ENCODE measurements around the gene C7orf57. TPM values are rescaled to one million over a fixed set of nuclear protein-coding genes. Genes with fewer than 3 reads are reported as not detected.

C7orf57 gene
- polyA plus RNA-seq, 1 of the 3 experiments (the other 2 are of a cell fraction) = 0.41 TPM

GRCh38 chr7:48058990-48059389 lies 23.6 kb downstream of the C7orf57 start:
- TF ChIP-seq TCF12 (IDR thresholded peaks at IDR 0.05) (no peak), MXI1 (IDR thresholded peaks at IDR 0.05; ENCODE audit: low read depth, low read length) (no peak), NFIC (IDR thresholded peaks at IDR 0.05; ENCODE audit: borderline replicate concordance) (no peak), EZH2phosphoT487 (IDR thresholded peaks at IDR 0.05; ENCODE audit: borderline replicate concordance, low read depth) (no peak), USF2 (IDR thresholded peaks at IDR 0.05; ENCODE audit: borderline replicate concordance, low read depth, low read length) (no peak), GABPA (IDR thresholded peaks at IDR 0.05; ENCODE audit: low read depth) (no peak), RAD21 (IDR thresholded peaks at IDR 0.05; ENCODE audit: low read length) (no peak), NRF1 (IDR thresholded peaks at IDR 0.05; ENCODE audit: low read depth, low read length) (no peak), ELF1 (IDR thresholded peaks at IDR 0.05) (no peak), MEF2A (IDR thresholded peaks at IDR 0.05; ENCODE audit: borderline replicate concordance, low read depth) (no peak), SMC3 (IDR thresholded peaks at IDR 0.05; ENCODE audit: low read depth, low read length) (no peak), TAF1 (IDR thresholded peaks at IDR 0.05; ENCODE audit: borderline replicate concordance, low read depth, low read length) (no peak), IRF3 (IDR thresholded peaks at IDR 0.05; ENCODE audit: low read depth, low read length) (no peak), FOSL2 (IDR thresholded peaks at IDR 0.05; ENCODE audit: borderline replicate concordance, low read depth) (no peak), YY1 (IDR thresholded peaks at IDR 0.05; ENCODE audit: low read depth) (no peak), GATA2 (CRISPR knock-in tag; IDR thresholded peaks at IDR 0.05) (no peak)
- TF ChIP-seq, protein P1, sequence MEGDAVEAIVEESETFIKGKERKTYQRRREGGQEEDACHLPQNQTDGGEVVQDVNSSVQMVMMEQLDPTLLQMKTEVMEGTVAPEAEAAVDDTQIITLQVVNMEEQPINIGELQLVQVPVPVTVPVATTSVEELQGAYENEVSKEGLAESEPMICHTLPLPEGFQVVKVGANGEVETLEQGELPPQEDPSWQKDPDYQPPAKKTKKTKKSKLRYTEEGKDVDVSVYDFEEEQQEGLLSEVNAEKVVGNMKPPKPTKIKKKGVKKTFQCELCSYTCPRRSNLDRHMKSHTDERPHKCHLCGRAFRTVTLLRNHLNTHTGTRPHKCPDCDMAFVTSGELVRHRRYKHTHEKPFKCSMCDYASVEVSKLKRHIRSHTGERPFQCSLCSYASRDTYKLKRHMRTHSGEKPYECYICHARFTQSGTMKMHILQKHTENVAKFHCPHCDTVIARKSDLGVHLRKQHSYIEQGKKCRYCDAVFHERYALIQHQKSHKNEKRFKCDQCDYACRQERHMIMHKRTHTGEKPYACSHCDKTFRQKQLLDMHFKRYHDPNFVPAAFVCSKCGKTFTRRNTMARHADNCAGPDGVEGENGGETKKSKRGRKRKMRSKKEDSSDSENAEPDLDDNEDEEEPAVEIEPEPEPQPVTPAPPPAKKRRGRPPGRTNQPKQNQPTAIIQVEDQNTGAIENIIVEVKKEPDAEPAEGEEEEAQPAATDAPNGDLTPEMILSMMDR (IDR thresholded peaks at IDR 0.05) = no peak
- TF ChIP-seq, protein P2, sequence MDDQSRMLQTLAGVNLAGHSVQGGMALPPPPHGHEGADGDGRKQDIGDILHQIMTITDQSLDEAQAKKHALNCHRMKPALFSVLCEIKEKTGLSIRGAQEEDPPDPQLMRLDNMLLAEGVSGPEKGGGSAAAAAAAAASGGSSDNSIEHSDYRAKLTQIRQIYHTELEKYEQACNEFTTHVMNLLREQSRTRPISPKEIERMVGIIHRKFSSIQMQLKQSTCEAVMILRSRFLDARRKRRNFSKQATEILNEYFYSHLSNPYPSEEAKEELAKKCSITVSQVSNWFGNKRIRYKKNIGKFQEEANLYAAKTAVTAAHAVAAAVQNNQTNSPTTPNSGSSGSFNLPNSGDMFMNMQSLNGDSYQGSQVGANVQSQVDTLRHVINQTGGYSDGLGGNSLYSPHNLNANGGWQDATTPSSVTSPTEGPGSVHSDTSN (IDR thresholded peaks at IDR 0.05) = no peak
- TF ChIP-seq, protein P3, sequence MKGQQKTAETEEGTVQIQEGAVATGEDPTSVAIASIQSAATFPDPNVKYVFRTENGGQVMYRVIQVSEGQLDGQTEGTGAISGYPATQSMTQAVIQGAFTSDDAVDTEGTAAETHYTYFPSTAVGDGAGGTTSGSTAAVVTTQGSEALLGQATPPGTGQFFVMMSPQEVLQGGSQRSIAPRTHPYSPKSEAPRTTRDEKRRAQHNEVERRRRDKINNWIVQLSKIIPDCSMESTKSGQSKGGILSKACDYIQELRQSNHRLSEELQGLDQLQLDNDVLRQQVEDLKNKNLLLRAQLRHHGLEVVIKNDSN (IDR thresholded peaks at IDR 0.05; ENCODE audit: borderline replicate concordance, low read depth) = no peak
- TF ChIP-seq, protein P4, sequence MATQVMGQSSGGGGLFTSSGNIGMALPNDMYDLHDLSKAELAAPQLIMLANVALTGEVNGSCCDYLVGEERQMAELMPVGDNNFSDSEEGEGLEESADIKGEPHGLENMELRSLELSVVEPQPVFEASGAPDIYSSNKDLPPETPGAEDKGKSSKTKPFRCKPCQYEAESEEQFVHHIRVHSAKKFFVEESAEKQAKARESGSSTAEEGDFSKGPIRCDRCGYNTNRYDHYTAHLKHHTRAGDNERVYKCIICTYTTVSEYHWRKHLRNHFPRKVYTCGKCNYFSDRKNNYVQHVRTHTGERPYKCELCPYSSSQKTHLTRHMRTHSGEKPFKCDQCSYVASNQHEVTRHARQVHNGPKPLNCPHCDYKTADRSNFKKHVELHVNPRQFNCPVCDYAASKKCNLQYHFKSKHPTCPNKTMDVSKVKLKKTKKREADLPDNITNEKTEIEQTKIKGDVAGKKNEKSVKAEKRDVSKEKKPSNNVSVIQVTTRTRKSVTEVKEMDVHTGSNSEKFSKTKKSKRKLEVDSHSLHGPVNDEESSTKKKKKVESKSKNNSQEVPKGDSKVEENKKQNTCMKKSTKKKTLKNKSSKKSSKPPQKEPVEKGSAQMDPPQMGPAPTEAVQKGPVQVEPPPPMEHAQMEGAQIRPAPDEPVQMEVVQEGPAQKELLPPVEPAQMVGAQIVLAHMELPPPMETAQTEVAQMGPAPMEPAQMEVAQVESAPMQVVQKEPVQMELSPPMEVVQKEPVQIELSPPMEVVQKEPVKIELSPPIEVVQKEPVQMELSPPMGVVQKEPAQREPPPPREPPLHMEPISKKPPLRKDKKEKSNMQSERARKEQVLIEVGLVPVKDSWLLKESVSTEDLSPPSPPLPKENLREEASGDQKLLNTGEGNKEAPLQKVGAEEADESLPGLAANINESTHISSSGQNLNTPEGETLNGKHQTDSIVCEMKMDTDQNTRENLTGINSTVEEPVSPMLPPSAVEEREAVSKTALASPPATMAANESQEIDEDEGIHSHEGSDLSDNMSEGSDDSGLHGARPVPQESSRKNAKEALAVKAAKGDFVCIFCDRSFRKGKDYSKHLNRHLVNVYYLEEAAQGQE (IDR thresholded peaks at IDR 0.05; ENCODE audit: low read depth, low read length) = no peak
- POLR2A ChIA-PET = no interaction called here
- H3K9me3 ChIP-seq = peaks cover 17% of the 10 kb centered on the region
- no peaks in the 10 kb centered on the region for H3K27me3 ChIP-seq (ENCODE audit: insufficient read depth)
- CTCF ChIA-PET = interaction anchor here (0.6 to 1.2 kb wide), 2 partner anchors 52 to 55 kb away, joined by 3 read pairs; no protein-coding TSS in a partner anchor
- H2AFZ ChIP-seq (ENCODE audit: low read depth) = no peak overlapping the region
- WGBS (ENCODE audit: low lambda C conversion rate) = 52% methylated on average over 2 of the region's 2 CpGs
- H3K4me2 ChIP-seq = no peak overlapping the region
- H3F3A ChIP-seq (replicated peaks; ENCODE audit: insufficient read depth) = no peaks in the 10 kb centered on the region
- no peak overlapping the region for H3K27ac ChIP-seq (ENCODE audit: low read depth in 2 of 2, low read length in 1 of 2)
- H3K9ac ChIP-seq = no peak overlapping the region
- no peak overlapping the region for H3K4me3 ChIP-seq (ENCODE audit: low read depth in 2 of 2, low read length in 1 of 2)
- DNase-seq = no peak
- no peaks in the 10 kb centered on the region for H3K9me2 ChIP-seq
- H3K79me2 ChIP-seq (ENCODE audit: insufficient read depth) = no peaks in the 10 kb centered on the region
- H4K20me1 ChIP-seq (ENCODE audit: insufficient read depth) = no peaks in the 10 kb centered on the region
- no peaks in the 10 kb centered on the region for H3K4me1 ChIP-seq (ENCODE audit: control insufficient read depth in 1 of 2, insufficient read depth in 2 of 2, low read depth in 1 of 2, low read length in 1 of 2)
- peaks cover 0 to 5% of the 10 kb centered on the region in 2 experiments for H3K36me3 ChIP-seq (replicated peaks in 1 of 2; ENCODE audit: control insufficient read depth in 1 of 2, insufficient read depth in 2 of 2, low read length in 1 of 2)
